ENCODE data around the gene RER1.

GRCh38 chr1:2400950-2401649 lies 9.5 kb downstream of the RER1 start:
- TF ChIP-seq CTCF (IDR thresholded peaks at IDR 0.05): no peak
- no peak for TF ChIP-seq POLR2A (IDR thresholded peaks at IDR 0.05)
